ENCODE data around the gene APBA1.
A peak's percentile ranks its signal among the peaks of the same experiment; 100 is the strongest.

APBA1 gene

DNA sequence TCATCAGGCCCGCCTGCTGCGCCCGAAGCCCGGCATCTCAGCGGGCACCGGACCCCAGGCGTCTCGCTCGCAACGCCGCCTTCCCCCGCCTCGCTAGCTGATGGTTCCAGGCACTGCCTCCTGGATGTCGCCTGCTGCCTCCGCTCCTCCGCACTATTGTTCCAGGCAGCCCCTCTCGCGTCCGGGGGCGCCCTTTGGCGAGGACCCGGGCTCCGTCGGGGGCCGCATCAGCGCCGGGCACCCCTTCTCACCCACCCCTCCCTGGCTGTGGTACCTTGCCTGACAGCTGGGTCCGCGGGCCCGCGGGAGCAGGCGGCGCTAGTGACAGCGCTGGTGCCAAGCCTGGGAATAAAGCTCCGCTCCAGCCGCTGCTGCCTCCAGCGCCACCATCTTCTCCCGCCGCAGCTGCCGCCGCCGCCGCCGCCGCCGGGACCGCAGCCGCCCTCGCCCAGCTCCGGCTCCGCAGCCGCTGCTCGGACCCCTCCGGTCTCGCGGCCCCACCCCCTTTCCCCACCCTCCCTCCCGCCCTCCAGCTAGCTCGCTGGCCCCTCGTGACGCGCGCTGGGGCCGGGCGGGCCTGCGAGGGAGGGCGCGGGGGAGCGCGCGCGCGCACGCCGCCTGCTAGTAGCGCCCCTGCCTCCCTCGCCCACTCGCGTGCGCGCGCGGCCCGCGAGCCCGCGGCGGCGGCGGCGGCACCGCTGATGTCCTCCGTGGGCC is at the start of gene APBA1:
TSS of gene APBA1 (minus strand) at position 493 of the 717 bp plus-strand sequence.
- H3K27ac ChIP-seq, result peak within 1 kb of the TSS; percentile 46
- TF ChIP-seq, protein P1, sequence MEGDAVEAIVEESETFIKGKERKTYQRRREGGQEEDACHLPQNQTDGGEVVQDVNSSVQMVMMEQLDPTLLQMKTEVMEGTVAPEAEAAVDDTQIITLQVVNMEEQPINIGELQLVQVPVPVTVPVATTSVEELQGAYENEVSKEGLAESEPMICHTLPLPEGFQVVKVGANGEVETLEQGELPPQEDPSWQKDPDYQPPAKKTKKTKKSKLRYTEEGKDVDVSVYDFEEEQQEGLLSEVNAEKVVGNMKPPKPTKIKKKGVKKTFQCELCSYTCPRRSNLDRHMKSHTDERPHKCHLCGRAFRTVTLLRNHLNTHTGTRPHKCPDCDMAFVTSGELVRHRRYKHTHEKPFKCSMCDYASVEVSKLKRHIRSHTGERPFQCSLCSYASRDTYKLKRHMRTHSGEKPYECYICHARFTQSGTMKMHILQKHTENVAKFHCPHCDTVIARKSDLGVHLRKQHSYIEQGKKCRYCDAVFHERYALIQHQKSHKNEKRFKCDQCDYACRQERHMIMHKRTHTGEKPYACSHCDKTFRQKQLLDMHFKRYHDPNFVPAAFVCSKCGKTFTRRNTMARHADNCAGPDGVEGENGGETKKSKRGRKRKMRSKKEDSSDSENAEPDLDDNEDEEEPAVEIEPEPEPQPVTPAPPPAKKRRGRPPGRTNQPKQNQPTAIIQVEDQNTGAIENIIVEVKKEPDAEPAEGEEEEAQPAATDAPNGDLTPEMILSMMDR (conservative IDR thresholded peaks at IDR 0.05), result no peak
- no peak for TF ChIP-seq ZFX (IDR thresholded peaks at IDR 0.05)

DNA sequence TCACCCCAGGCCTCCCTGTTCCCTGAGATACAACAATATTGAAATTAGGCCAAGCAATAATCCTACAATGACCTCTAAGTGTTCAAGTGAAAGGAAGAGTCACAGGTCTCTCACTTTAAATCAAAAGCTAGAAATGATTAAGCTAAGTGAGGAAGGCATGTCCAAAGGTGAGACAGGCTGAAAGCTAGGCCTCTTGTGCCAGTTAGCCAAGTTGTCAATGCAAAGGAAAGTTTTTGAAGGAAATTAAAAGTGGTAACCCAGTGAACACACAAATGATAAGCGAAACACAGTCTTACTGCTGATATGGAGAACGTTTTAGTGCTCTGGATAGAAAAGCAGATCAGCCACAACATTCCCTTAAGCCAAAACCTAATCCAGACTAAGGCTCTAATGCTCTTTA is 47.8 kb upstream of the APBA1 start:
- H3K27ac ChIP-seq, result no peak overlapping the region
- TF ChIP-seq ZFX (IDR thresholded peaks at IDR 0.05), result no peak
- TF ChIP-seq, protein P1 (conservative IDR thresholded peaks at IDR 0.05), result no peak

DNA sequence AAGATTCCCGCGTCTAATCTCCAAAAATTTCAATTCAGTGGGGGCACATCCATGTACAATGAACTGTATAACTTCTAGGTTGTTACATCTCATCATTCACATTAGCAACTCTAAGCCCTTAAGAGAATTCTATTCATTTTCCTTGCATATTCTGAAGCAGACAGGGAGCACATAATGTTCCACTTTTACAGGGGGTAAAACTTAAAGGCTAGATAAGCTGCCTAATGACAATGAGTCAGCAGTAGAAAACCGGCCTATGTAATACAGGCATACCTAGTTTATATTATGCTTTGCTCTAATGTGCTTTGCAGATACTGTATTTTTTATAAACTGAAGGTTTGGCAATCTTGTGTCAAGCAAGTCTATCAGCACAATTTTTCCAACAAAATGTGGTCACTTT is 47.2 kb upstream of the APBA1 start:
- TF ChIP-seq ZFX (IDR thresholded peaks at IDR 0.05), result no peak
- TF ChIP-seq, protein P1 (conservative IDR thresholded peaks at IDR 0.05), result no peak
- H3K27ac ChIP-seq, result no peak overlapping the region

DNA sequence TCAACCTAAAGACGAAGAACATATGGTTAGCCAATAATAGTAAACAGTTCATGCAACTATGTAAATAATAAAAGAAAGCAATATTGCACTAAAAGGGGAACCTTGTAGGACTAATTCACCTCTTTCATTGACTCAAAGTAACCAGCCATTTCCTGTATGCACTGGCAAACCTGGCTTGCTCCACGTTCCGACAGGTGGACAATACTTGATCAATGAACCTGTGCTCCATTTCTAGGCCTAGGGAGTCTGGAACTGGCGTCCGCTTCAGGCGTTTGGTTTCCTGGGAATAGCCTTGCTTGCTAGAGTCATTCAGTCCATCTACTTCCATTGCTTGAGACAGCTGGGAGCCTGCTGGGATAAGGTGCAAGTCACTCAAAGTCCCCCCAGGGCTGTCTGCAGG is 46.0 kb upstream of the APBA1 start:
- TF ChIP-seq, protein P1 (conservative IDR thresholded peaks at IDR 0.05), result no peak
- TF ChIP-seq ZFX (IDR thresholded peaks at IDR 0.05), result no peak

DNA sequence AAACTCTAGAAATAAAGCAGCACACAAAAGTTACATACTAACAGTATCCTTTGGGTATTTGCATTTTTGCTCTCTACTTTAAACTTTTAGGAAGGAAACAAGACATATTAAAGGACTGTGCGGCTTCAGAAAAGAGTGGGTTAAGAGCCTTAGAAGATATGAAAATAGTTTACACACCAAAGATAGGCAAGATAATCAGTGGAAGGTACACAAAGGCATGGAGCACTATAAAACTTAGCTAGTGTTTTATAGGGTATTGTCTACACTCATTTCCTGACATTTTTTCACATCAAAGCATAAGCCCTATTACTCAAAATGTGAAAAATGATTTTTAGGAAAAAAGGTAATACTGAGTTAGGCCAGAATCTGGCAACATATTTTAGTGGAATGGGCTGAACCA is 43.7 kb upstream of the APBA1 start:
- no peak overlapping the region for H3K27ac ChIP-seq
- TF ChIP-seq ZFX (IDR thresholded peaks at IDR 0.05), result no peak
- TF ChIP-seq, protein P1 (conservative IDR thresholded peaks at IDR 0.05), result no peak

More for the DNA sequence above, 46.0 kb upstream of the APBA1 start:
- no peak overlapping the region for H3K27ac ChIP-seq

DNA sequence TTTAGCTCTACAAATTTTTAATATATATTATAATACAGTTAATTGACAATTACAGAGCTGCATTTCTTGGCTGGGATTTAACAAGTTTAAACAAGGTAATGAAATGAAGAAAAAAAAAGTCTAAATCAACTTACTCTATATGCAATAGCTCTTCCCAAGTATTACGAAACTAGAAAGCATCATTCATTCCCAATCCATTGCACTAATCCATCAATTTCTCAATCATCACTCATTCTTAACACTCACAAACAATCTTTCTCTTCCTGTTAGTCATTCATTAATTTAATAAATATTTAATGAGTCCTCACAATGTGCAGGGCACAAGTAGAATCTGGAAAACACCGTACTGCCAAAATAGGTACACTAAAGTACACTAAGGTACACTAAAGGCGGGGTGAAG is 42.9 kb upstream of the APBA1 start:
- no peak overlapping the region for H3K27ac ChIP-seq
- no peak for TF ChIP-seq ZFX (IDR thresholded peaks at IDR 0.05)
- TF ChIP-seq, protein P1 (conservative IDR thresholded peaks at IDR 0.05), result no peak

DNA sequence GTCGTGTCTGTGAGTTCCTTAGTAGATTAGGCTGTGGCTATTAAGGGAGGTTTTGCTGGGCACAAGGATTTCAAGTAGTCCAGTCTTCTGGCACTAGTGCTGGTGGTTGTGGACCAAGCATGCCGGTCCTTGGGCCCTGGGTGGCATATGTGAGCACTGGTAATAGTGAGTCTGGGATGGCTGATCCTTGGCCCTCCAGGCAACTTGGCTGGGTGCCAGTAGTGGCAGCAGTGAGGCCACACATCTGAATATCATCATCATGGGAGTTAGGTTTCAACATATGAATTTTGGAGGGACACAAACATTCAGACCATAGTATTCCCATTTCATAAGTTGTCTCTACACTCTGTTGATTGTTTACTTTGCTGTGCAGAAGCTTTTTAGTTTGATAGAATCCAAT is 25.3 kb upstream of the APBA1 start:
- TF ChIP-seq, protein P1 (conservative IDR thresholded peaks at IDR 0.05), result no peak
- TF ChIP-seq ZFX (IDR thresholded peaks at IDR 0.05), result no peak
- no peak overlapping the region for H3K27ac ChIP-seq

All from C4-2B (cell line).